Fibroblast of lung (primary cell): ENCODE data around the gene SIGLEC6. TPM values are rescaled to one million over a fixed set of nuclear protein-coding genes. Genes with fewer than 3 reads are reported as not detected.

Experiments
- DNase-seq, 2 donors: peaks; one replicate each; pipeline versions ENCODE4 v3.0.0 to v3.0.0-alpha.2; 2010; ENCODE audit warnings: low read depth in 2 of 2
- H2AFZ ChIP-seq: 2 replicates; pipeline ENCODE4 v1.5.1; 2012; ENCODE audit warnings: low read length, control low read depth, inconsistent platforms
- H3K27ac ChIP-seq: 2 replicates; pipeline ENCODE4 v1.5.1; 2011; ENCODE audit warnings: low read length, control low read depth; ENCODE audit not compliant: insufficient read depth
- H3K27me3 ChIP-seq: 2 replicates; pipeline ENCODE4 v1.5.1; 2011; ENCODE audit warnings: mild to moderate bottlenecking, low read length; ENCODE audit not compliant: control insufficient read depth, insufficient read depth
- H3K36me3 ChIP-seq: 2 replicates; pipeline ENCODE4 v1.5.1; 2011; ENCODE audit warnings: low read length; ENCODE audit not compliant: control insufficient read depth, insufficient read depth
- H3K4me1 ChIP-seq: 2 replicates; pipeline ENCODE4 v1.5.1; 2011; ENCODE audit warnings: low read length; ENCODE audit not compliant: control insufficient read depth, insufficient read depth; ENCODE audit errors: extremely low read depth
- H3K4me2 ChIP-seq: 2 replicates; pipeline ENCODE4 v1.5.1; 2011; ENCODE audit warnings: low read length, control low read depth; ENCODE audit not compliant: insufficient read depth; ENCODE audit errors: extremely low read depth
- H3K4me3 ChIP-seq, 4 experiments: fragments of 200-600 bp in 1 of 4; sonication (generic) in 1 of 4; replicated peaks in 1 of 4; 2 replicates each; pipeline ENCODE4 v1.5.1; 2011 to 2016; ENCODE audit warnings: low read length in 4 of 4, low read depth in 3 of 4, mild to moderate bottlenecking in 3 of 4, control low read depth in 2 of 4, inconsistent platforms in 1 of 4, mixed read lengths in 1 of 4; ENCODE audit not compliant: insufficient read depth in 1 of 4; ENCODE audit errors: control extremely low read depth in 1 of 4
- H3K79me2 ChIP-seq: 2 replicates; pipeline ENCODE4 v1.5.1; 2012; ENCODE audit warnings: mild to moderate bottlenecking, low read length, inconsistent platforms; ENCODE audit not compliant: control insufficient read depth, insufficient read depth
- H3K9ac ChIP-seq: 2 replicates; pipeline ENCODE4 v1.5.1; 2011; ENCODE audit warnings: mild to moderate bottlenecking, low read length, control low read depth; ENCODE audit not compliant: insufficient read depth
- H3K9me3 ChIP-seq: 2 replicates; pipeline ENCODE4 v1.5.1; 2012; ENCODE audit warnings: low read depth, low read length; ENCODE audit not compliant: control insufficient read depth, insufficient read depth
- H4K20me1 ChIP-seq: 2 replicates; pipeline ENCODE4 v1.5.1; 2011; ENCODE audit warnings: low read length; ENCODE audit not compliant: control insufficient read depth, insufficient read depth; ENCODE audit errors: extremely low read depth
- EZH2 ChIP-seq: IDR thresholded peaks from 2 replicates; pipeline ENCODE4 v1.5.1; 2012; ENCODE audit warnings: low read length, control low read depth, mild to moderate bottlenecking; ENCODE audit errors: missing control alignments
- polyA plus RNA-seq, 2 donors: library from polyadenylated mRNA; depleted of rRNA in 1 of 2; stranded (reverse) in 1 of 2; unstranded in 1 of 2; fragments of >200 nt; gene quantifications; 2 replicates each; pipeline ENCODE4 v1.2.1, GENCODE V29; 2011 to 2012; ENCODE audit warnings: missing spikeins in 1 of 2
- total RNA-seq: library from RNA; depleted of rRNA; stranded (reverse); fragments of >200 nt; gene quantifications from 2 replicates; pipeline ENCODE4 v1.2.1, GENCODE V29; 2014
- TF ChIP-seq, protein P1 (sequence below), 2 donors: IDR thresholded peaks in 1 of 2; conservative IDR thresholded peaks in 1 of 2; 1 replicate in 1 of 2; 2 replicates in 1 of 2; pipeline ENCODE4 v1.5.1; 2011 to 2012; ENCODE audit warnings: low read length in 2 of 2, control low read depth in 1 of 2, inconsistent platforms in 1 of 2, low read depth in 1 of 2, mild to moderate bottlenecking in 1 of 2

The SIGLEC6 gene
- total and polyA plus RNA-seq, 2 donors (not counting 1 experiment from before 2014, with no cell fraction given), result not detected

DNA sequence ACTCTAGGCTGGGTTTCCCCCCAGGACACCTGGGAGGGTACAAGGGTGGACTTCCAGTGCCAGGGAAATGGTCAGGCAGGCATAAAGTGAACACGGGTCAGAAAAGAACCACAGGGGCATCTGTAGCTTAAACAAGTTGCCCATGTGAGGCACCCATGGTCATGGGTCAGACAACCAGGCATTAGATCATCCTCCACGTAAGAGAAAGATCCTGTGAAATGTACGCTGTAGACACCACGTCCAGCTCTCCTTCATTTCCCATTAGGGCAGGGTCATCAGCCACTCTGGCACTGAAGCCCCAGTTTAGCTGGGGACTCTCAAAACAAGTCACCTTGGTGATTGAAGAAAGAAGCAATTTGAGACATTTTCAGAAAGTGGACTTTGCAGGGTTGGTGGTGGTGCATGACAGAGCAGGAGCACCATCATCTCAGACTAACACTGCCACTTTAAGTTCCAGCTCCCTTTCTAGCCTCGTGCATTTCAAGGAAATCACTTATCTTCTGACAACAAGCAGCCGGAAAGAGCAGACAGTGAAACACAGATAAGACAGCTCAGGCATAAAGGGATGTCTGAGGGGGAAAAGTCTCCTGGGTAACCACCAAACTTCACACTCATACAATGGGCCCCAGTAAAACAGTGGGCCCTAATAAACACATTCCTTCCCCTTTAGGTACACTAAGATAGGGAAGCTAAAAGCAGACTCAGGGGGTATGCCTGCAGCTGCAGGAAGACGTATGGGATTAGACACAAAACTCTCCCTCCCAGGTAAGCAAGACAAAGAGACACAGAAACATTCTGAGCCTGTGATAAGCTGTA, 16.1 kb upstream of the SIGLEC6 start:
- Histone ChIP-seq H3K9ac (no peak overlapping the region), H3K4me1 (no peaks in the 10 kb centered on the region), H4K20me1 (peaks cover 1% of the 10 kb centered on the region), H3K27ac (no peak overlapping the region), H3K27me3 (no peaks in the 10 kb centered on the region), H2AFZ (no peak overlapping the region), H3K4me2 (no peak overlapping the region), H3K9me3 (no peaks in the 10 kb centered on the region), H3K36me3 (no peaks in the 10 kb centered on the region), H3K4me3 (no peak overlapping the region), H3K79me2 (no peaks in the 10 kb centered on the region)
- TF ChIP-seq, protein P1, sequence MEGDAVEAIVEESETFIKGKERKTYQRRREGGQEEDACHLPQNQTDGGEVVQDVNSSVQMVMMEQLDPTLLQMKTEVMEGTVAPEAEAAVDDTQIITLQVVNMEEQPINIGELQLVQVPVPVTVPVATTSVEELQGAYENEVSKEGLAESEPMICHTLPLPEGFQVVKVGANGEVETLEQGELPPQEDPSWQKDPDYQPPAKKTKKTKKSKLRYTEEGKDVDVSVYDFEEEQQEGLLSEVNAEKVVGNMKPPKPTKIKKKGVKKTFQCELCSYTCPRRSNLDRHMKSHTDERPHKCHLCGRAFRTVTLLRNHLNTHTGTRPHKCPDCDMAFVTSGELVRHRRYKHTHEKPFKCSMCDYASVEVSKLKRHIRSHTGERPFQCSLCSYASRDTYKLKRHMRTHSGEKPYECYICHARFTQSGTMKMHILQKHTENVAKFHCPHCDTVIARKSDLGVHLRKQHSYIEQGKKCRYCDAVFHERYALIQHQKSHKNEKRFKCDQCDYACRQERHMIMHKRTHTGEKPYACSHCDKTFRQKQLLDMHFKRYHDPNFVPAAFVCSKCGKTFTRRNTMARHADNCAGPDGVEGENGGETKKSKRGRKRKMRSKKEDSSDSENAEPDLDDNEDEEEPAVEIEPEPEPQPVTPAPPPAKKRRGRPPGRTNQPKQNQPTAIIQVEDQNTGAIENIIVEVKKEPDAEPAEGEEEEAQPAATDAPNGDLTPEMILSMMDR (conservative IDR thresholded peaks at IDR 0.05 in 1 of 2, IDR thresholded peaks at IDR 0.05 in 1 of 2; ENCODE audit: low read depth in 1 of 2, low read length in 2 of 2), result no peak
- TF ChIP-seq EZH2, result no peak
- DNase-seq, result no peak

DNA sequence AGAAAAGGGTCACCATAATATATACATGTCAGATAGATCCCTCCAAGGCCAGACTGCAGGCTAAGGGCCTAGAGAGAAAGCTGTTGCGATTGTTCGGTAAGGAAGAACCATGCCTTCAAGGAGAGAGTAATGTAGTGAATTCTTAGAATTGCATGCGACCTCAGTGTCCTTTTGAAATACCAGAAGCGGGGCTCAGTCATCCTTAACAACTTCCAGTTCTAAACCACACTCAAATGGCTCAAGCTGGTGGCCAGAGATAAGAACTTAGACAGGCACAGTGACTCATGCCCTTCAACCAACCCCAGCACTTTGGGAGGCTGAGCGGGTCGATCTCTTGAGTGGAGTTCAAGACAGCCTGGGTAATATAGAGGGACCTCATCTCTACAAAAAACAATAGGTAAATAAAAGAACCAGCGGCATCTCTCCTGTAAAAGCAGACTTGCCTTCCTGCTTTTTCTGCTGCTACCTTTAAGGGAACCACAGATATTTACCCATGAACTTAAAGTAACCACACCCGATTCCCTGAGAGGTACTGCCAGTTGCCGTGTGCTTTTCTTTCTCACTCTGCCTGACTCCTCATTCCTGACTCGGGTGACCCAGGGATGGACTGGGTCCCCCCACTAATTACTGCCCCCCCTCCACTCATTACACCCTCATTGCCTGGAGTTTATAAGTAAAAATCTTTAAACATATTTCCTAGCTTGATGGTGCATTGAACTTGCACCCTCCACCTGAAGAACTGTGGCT, 15.4 kb upstream of the SIGLEC6 start:
- H3K4me1 ChIP-seq, result no peaks in the 10 kb centered on the region
- no peak overlapping the region for H3K27ac ChIP-seq
- peak in 1 of 2 donors; percentile 32 for DNase-seq
- H3K36me3 ChIP-seq, result no peaks in the 10 kb centered on the region
- no peak overlapping the region for H3K4me3 ChIP-seq
- no peaks in the 10 kb centered on the region for H3K9me3 ChIP-seq
- TF ChIP-seq, protein P1 (conservative IDR thresholded peaks at IDR 0.05 in 1 of 2, IDR thresholded peaks at IDR 0.05 in 1 of 2; ENCODE audit: low read depth in 1 of 2, low read length in 2 of 2), result no peak
- TF ChIP-seq EZH2, result no peak
- no peak overlapping the region for H3K4me2 ChIP-seq
- no peak overlapping the region for H2AFZ ChIP-seq
- H3K79me2 ChIP-seq, result no peaks in the 10 kb centered on the region
- no peaks in the 10 kb centered on the region for H3K27me3 ChIP-seq
- no peak overlapping the region for H3K9ac ChIP-seq
- H4K20me1 ChIP-seq, result peaks cover 1% of the 10 kb centered on the region

DNA sequence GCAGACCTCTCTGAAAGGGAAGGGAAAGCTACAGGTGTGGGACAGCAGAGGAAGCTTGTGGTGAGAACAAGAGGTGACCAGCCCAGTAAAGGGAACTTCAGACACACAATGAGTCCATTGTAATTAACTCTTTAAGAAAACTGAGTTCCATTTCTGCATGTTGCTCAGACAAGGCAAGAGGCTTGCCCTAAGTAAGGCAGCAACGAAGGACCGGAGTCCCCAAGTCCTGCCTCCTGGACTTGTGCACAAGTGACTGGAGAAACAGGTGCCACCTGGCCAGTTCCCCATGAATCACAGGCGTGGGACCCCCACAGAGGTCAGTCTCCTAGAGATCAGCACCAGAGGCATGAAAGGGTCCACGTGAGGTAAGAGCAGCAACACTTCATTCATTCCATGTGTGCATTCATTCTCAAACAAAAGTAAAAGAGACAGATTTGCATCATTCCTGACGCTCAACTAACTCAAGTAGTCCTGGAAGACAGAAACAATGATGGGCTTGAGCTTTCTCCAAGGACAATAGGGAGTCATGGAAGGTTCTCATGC, 14.7 kb upstream of the SIGLEC6 start:
- TF ChIP-seq, protein P1 (conservative IDR thresholded peaks at IDR 0.05 in 1 of 2, IDR thresholded peaks at IDR 0.05 in 1 of 2; ENCODE audit: low read depth in 1 of 2, low read length in 2 of 2), result no peak
- no peak for TF ChIP-seq EZH2
- peaks cover 1% of the 10 kb centered on the region for H4K20me1 ChIP-seq
- H2AFZ ChIP-seq, result no peak overlapping the region
- no peak for DNase-seq
- H3K36me3 ChIP-seq, result no peaks in the 10 kb centered on the region
- no peaks in the 10 kb centered on the region for H3K4me1 ChIP-seq
- H3K27me3 ChIP-seq, result no peaks in the 10 kb centered on the region
- H3K9me3 ChIP-seq, result no peaks in the 10 kb centered on the region
- no peak overlapping the region for H3K4me2 ChIP-seq
- no peak overlapping the region for H3K4me3 ChIP-seq
- H3K79me2 ChIP-seq, result no peaks in the 10 kb centered on the region
- H3K27ac ChIP-seq, result no peak overlapping the region
- H3K9ac ChIP-seq, result no peak overlapping the region
